Hematopoietic multipotent progenitor cell treated with erythropoietin and hydrocortisone succinate and interleukin-3 and kit ligand, for 8 days (in vitro differentiated cells): ENCODE results near the gene KCNT2.

ENCODE experiments used
- DNase-seq: peaks from one replicate; pipeline ENCODE4 v3.0.0-alpha.2; 2015

The KCNT2 gene

DNA sequence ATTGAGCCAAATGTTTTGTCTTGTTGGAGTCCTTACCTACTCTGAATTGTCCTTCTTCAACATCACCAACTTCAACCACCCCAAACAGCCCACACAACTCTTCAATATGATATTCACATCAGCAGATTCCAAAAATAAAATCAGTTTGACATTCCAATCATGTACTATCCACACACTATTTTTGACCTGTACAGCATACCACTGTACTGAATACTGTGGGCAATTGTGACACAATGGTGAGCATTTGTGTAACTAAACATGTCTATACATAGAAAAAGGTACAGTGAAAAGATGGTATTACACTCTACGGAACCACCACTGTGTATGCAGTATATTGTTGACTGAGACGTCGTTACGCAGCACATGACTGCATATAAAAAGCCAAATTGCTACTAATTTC is 223.1 kb downstream of the KCNT2 start:
- no peak for DNase-seq

DNA sequence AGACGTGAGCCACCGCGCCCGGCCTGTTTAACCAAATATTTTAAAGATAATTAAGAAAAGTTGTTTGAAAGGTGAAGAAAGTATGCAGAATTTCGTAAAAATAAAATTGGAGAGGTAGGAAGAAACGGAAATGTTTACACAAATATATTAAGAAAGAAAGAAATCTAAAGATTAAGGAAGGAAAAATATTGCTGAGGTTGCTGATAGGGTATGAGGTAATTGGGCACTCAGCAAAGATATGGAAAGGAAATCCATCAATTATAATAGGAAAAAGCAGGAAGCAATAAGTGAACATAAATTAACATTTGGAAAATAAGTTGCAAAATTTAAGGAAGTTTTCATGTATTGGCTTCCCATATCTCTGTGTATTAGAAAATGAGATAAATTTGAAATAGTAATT is 225.9 kb downstream of the KCNT2 start:
- no peak for DNase-seq

GRCh38 chr1:196381544-196381943 is 226.7 kb downstream of the KCNT2 start:
- no peak for DNase-seq

- DNase-seq, result no peak
Measured at GRCh38 chr1:196380316-196380715, 227.9 kb downstream of the KCNT2 start.

DNA sequence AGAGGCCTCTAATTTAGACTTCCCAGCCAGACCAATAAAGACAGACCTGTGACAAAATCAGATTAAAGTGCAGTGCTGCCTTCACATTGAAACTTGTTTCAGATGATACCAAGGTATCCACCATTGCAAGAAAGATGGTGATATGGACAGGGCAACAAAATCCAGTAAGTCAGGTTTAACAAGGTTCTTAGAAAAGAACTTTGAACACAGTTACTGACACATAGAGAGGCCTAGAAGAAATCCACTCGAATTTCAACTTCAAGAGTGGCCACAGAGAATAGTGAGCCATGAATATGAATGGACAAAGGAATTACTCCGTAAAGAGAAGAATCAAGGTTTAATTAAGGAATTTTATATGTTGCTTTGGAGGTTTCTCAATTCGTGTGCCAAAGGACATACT is 230.4 kb downstream of the KCNT2 start:
- DNase-seq, result no peak

- DNase-seq, result peak; percentile 6
Measured at GRCh38 chr1:196376630-196377328, 231.5 kb downstream of the KCNT2 start.

DNA sequence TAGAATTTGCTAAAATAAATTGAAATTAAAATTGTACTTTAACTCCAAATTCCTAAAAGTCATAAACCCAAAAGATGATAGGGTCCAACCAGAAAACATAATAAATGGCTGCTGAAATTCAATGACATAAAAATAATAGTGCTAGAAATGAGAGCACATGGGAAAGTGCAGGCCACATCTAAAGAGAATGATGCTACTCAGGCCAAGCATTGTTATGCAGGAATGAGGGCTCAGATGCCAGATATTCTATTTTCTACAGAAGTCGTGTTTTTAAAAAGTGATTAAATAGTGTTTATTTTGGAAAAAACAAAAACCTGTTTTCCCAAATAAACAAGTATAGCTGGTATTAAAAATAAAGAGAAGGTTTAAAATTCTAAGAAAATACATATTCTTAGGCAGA is 234.4 kb downstream of the KCNT2 start:
- DNase-seq, result no peak

DNA sequence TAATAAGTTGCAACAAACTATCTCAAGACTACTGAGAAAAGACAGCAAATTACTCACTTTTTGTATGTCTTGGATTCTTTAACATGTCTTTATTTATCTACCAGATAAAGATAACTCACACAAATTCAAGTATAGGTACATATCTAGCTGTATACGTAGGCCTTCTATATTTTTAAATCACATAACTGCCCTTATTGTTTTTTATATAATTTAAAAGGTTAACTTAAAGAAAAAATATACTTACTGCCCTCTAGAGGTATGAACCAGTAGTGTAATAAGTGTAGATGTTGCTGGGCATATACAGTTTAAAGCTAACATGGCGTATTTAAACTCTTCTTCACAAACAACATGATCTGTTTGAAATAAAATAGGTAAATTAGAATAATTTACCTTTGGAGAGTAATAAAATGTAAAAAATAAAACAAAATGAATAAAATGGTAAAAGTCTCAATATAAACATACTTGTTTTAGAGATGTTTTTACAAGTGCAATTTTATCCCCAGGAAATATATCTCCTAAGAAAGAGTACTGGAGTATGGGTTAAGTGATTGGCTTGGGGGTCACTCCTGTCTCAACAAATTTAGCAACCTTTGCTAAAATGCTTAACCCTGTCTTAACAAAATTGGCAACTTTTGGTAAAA is 235.2 kb downstream of the KCNT2 start:
- peak; percentile 59 for DNase-seq

DNA sequence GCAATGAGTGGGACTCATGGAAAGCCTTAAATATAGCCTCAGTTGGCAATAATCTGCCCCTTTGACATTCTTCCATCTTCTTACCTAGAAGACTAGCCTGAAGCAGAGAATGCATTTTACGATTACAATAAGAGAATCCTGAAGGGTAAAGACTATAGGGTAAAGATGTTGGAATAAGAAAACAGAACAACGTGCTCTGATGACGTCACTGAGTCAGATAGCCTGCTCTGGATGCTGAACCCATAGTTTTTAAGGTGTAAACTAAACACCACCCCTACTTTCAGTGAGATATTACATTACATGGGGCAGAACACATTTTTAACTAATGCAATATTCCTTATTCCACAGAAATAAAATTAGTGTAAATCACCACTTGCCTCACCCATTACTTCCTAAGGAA is 240.4 kb downstream of the KCNT2 start:
- no peak for DNase-seq

DNA sequence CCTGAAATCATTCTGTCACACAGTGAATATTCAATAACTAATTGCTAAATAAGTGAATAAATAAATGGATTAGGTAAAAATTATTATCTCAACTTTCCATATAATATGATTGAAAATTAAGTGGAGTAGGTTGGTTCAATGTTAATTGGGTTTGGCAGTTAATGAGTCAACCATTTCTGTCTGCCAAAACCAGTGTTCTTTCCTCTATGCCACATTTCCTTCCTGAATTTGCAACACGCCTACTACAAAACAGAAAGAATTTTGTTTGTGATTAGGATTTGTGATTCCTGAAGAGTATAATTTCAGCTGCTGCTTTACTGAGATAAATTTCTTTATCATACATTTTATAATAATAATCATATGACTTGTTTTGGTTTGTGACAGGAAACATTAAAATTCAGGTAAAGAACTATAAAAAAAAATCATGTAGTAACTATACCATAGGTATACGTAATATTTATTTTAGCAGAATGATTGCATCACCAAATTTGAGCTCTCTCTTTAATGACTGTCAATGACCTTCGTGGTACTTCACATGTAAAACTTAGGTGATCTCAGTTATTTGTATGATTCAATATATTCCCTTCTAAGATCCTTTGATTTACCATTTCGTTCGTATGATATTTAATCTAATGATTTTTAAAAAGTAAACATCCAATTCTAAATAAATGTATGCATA is 241.3 kb downstream of the KCNT2 start:
- no peak for DNase-seq

- peak; percentile 3 for DNase-seq
Measured at GRCh38 chr1:196361112-196361714, 247.0 kb downstream of the KCNT2 start.

DNA sequence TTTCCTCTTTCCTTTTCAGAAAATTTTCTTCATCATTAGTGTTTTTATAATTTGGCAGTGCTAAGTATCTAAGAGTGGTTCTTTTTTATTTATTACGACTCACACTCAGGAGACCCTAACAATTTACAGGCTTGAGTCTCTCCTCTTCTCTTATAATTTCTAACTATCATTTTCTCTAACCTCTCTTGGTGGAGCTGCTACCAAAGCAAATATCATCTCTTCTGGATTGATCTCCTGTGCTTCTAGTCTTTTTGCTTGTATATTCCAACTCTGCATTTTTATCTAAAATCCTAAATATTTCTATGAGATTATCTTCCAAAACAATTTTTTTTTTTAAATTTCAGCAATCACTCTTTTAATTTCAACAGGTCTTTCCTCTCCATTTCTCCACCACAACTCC is 250.3 kb downstream of the KCNT2 start:
- no peak for DNase-seq

- DNase-seq, result peak; percentile 26
Measured at GRCh38 chr1:196355206-196355786, 252.9 kb downstream of the KCNT2 start.

- DNase-seq, result no peak
Measured at GRCh38 chr1:196344453-196344852, 263.8 kb downstream of the KCNT2 start.

DNA sequence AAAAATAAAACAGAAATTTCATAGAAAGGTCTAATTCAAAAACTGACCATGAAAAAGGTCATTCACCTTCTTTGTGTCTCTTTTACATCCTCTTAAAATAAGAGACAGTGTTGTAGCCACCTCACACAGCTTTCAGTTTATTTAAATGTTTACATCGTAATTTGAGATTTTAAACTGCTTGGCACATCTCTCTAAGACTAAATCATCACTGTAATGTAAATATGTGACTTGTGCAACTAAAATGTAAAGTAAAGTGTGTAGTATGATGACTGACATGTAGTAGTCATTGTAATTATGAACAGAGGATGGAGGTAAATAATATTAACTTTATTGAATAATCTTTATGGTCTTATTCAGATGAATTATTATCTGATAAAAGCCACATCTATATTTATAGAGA is 283.9 kb downstream of the KCNT2 start:
- no peak for DNase-seq

DNA sequence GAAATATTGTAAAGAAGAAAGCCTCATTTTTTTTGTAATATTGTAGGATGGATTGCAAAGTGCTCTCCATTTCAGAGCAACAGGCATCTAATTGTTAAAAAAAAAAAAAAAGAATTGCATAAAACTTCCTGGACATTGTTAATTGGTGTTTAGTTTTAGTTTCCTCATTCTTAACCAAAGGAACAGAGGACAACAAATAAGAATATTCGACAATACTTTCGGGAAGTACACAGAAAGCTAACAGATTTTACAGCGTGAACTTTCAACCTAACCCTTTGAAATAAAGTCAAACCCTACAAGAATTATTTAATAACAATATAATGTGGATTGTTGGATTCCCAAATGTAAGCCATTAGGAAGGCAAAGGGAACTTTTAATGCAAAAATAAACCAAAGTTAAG is 284.4 kb downstream of the KCNT2 start:
- DNase-seq, result no peak

- no peak for DNase-seq
Measured at GRCh38 chr1:196319301-196319700, 288.9 kb downstream of the KCNT2 start.

DNA sequence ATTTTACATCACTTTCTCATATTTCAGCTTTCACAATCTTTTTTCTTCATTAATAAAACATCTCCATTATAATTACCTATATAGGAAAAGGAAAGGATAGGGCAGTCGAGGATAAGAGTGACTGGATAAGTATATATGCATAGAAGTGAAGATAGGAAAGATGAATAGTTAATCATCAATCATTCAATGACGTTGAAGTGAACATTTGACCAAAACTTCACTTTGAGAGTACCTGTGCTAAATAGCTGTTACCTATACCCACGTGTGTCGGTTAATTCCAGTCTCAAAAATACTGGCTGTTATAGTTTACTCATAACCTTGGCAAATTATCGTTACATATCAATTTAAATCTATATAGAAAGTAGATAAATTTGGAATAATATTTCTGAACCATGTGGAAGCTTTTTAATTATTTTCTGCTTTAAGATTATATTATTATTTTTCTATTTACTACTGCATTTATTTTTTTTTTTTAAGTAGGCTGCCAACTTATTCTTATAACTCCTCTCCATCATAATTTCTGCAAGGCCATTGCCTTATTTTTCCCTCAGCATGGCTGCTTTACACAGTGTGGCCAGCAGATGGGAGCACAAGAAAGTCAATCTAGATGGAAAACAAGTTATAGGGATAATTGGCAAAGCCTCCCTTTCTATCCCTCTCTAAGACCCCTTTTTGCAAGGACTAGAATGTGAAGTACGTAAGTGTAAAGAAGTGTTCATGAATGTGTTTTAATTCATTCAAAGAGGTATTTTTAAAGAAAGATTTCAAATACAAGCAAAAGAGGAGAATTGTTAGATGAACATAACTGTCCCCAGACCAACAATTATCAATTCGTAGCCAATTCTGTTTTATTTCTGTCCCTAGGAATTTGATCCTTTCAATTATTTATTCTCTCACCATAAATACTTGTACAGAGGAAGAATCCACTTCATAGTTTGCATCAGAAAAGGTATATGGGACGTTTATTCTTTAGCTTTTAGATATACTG is 290.4 kb downstream of the KCNT2 start:
- DNase-seq, result peak; percentile 44

DNA sequence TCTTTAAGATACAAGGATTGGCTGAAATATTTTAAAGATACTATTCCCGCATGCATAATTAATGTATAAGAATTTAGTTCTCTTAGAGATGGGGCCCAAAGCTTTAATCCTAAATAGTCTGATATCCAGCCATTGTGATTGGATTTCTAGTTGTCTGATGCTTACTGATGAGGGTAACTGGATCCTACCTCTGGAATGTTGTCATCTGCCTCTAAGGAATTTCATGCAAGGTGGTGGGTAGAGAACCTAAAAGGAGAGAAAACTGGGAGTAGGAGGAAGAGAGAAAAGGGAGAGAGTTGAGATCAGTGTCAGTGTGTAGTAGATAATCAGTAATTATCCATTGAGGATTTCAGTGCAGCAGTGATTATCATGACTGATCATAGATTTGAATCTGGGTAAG is 295.5 kb downstream of the KCNT2 start:
- no peak for DNase-seq

DNA sequence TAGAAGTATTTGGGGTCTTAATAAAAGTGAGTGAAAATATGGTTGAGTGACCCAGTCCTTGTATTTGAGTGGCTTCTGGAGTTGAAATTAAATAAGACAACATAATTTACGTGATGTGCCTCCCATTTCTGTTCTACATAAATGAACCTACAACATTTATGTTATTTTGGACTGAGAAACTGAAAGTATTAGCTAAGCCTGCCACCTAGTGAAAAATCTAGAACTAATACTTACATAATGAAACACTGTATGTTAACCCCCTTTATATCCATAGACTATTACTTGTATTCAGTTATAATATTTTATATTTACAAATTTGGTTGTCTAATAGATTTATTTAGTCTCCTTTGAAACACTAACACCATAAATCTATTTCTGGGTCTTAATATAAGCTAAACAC is 298.9 kb downstream of the KCNT2 start:
- peak; percentile 70 for DNase-seq

DNA sequence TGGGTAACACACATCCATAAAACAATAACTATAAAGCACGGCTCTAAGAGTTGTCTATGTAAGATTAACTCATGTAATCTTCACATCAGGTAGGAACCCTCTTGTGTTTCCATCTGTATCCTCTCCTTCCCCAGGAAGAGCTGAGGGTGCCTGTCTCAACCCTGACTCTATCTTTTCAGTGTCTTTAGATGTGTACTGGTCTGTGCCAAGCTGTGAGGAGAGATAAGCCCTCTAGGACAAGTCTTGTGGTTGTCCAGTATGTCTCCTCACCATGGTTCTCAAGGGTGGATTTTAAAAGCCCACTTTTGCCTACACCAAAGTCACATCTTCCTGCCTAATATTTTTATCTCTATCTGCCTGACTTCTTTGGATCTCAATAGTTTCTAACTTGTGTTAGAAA is 300.1 kb downstream of the KCNT2 start:
- DNase-seq, result peak; percentile 84

DNA sequence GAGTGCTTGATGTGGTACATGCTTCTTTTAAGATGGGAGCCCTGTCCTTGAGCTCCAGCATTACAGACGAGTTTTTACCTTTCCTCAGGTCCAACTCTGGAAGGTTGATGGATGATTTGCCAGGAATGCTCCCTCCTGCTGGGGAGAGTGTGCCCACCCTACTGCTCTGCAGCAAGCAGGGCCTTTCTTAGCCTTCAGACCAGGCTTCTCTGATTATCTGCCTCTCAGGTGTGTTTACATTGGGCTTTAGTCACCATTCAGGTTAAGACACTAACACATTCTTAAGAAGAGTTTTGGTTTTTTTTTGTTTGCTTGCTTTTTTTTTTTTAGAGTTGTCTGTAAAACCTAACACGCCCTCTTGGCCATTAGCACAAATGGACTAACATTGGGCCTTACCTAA is 301.8 kb downstream of the KCNT2 start:
- DNase-seq, result no peak
